Measurements from ENCODE around the gene EDARADD. TPM values are rescaled to one million over a fixed set of nuclear protein-coding genes. Genes with fewer than 3 reads are reported as not detected.

The EDARADD gene
- total and polyA plus RNA-seq, 4 donors = 0.13 to 0.67 (median 0.26) TPM

GRCh38 chr1:236520445-236521005, 126.4 kb downstream of the EDARADD start:
- Histone ChIP-seq H3K4me1 (ENCODE audit: control insufficient read depth in 4 of 4, insufficient read depth in 4 of 4, low read length in 3 of 4) (peaks cover 1 to 40% (median 34%) of the 10 kb centered on the region in 4 donors), H3K9ac (ENCODE audit: low read depth in 1 of 2, low read length in 2 of 2) (no peak overlapping the region), H3K36me3 (ENCODE audit: control insufficient read depth in 4 of 4, insufficient read depth in 3 of 4, low read depth in 1 of 4, low read length in 3 of 4) (no peaks in the 10 kb centered on the region), H3K4me3 (ENCODE audit: low read depth in 1 of 3, low read length in 3 of 3) (no peak overlapping the region), H3K27ac (ENCODE audit: low read depth in 1 of 2, low read length in 2 of 2) (no peak overlapping the region), H3K27me3 (ENCODE audit: control insufficient read depth in 4 of 4, insufficient read depth in 4 of 4, low read length in 3 of 4) (no peaks in the 10 kb centered on the region), H3K9me3 (ENCODE audit: control insufficient read depth in 4 of 4, low read length in 3 of 4) (no peaks in the 10 kb centered on the region)
- TF ChIP-seq RAD21 (IDR thresholded peaks at IDR 0.05) (no peak), FOXA2 (IDR thresholded peaks at IDR 0.05) (no peak), HNF4A (conservative IDR thresholded peaks at IDR 0.05) (no peak), ATF3 (IDR thresholded peaks at IDR 0.05) (no peak), EGR1 (IDR thresholded peaks at IDR 0.05; ENCODE audit: low read depth in 2 of 2) (no peak), SP1 (IDR thresholded peaks at IDR 0.05) (no peak), HNF4G (IDR thresholded peaks at IDR 0.05) (no peak), FOXA1 (IDR thresholded peaks at IDR 0.05) (no peak), RXRA (IDR thresholded peaks at IDR 0.05) (no peak), YY1 (IDR thresholded peaks at IDR 0.05) (no peak), GABPA (IDR thresholded peaks at IDR 0.05 in 1 of 2, conservative IDR thresholded peaks at IDR 0.05 in 1 of 2) (no peak), NR2F2 (IDR thresholded peaks at IDR 0.05) (no peak), JUND (IDR thresholded peaks at IDR 0.05) (no peak), MAX (IDR thresholded peaks at IDR 0.05) (no peak), TAF1 (conservative IDR thresholded peaks at IDR 0.05) (no peak)
- TF ChIP-seq, protein P1, sequence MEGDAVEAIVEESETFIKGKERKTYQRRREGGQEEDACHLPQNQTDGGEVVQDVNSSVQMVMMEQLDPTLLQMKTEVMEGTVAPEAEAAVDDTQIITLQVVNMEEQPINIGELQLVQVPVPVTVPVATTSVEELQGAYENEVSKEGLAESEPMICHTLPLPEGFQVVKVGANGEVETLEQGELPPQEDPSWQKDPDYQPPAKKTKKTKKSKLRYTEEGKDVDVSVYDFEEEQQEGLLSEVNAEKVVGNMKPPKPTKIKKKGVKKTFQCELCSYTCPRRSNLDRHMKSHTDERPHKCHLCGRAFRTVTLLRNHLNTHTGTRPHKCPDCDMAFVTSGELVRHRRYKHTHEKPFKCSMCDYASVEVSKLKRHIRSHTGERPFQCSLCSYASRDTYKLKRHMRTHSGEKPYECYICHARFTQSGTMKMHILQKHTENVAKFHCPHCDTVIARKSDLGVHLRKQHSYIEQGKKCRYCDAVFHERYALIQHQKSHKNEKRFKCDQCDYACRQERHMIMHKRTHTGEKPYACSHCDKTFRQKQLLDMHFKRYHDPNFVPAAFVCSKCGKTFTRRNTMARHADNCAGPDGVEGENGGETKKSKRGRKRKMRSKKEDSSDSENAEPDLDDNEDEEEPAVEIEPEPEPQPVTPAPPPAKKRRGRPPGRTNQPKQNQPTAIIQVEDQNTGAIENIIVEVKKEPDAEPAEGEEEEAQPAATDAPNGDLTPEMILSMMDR (IDR thresholded peaks at IDR 0.05; ENCODE audit: low read depth, low read length, missing input control) = no peak
- TF ChIP-seq, protein P2, sequence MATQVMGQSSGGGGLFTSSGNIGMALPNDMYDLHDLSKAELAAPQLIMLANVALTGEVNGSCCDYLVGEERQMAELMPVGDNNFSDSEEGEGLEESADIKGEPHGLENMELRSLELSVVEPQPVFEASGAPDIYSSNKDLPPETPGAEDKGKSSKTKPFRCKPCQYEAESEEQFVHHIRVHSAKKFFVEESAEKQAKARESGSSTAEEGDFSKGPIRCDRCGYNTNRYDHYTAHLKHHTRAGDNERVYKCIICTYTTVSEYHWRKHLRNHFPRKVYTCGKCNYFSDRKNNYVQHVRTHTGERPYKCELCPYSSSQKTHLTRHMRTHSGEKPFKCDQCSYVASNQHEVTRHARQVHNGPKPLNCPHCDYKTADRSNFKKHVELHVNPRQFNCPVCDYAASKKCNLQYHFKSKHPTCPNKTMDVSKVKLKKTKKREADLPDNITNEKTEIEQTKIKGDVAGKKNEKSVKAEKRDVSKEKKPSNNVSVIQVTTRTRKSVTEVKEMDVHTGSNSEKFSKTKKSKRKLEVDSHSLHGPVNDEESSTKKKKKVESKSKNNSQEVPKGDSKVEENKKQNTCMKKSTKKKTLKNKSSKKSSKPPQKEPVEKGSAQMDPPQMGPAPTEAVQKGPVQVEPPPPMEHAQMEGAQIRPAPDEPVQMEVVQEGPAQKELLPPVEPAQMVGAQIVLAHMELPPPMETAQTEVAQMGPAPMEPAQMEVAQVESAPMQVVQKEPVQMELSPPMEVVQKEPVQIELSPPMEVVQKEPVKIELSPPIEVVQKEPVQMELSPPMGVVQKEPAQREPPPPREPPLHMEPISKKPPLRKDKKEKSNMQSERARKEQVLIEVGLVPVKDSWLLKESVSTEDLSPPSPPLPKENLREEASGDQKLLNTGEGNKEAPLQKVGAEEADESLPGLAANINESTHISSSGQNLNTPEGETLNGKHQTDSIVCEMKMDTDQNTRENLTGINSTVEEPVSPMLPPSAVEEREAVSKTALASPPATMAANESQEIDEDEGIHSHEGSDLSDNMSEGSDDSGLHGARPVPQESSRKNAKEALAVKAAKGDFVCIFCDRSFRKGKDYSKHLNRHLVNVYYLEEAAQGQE (IDR thresholded peaks at IDR 0.05) = no peak
- DNase-seq (ENCODE audit: low spot score) = no peak
- 72% methylated on average over 4 of the region's 4 CpGs for WGBS

GRCh38 chr1:236522937-236523703, 129.0 kb downstream of the EDARADD start:
- DNase-seq (ENCODE audit: low spot score) = no peak
- WGBS = 8% methylated on average over 26 of the region's 26 CpGs
- Histone ChIP-seq H3K4me3 (ENCODE audit: low read depth in 1 of 3, low read length in 3 of 3) (peak overlapping the region; percentile 83 to 99 (median 87)), H3K27me3 (ENCODE audit: control insufficient read depth in 4 of 4, insufficient read depth in 4 of 4, low read length in 3 of 4) (no peaks in the 10 kb centered on the region), H3K36me3 (ENCODE audit: control insufficient read depth in 4 of 4, insufficient read depth in 3 of 4, low read depth in 1 of 4, low read length in 3 of 4) (peaks cover 4 to 16% (median 13%) of the 10 kb centered on the region in 4 donors), H3K9me3 (ENCODE audit: control insufficient read depth in 4 of 4, low read length in 3 of 4) (no peaks in the 10 kb centered on the region), H3K4me1 (ENCODE audit: control insufficient read depth in 4 of 4, insufficient read depth in 4 of 4, low read length in 3 of 4) (peaks cover 1 to 20% (median 16%) of the 10 kb centered on the region in 4 donors), H3K27ac (ENCODE audit: low read depth in 1 of 2, low read length in 2 of 2) (peak overlapping the region; percentile 98 to 100), H3K9ac (ENCODE audit: low read depth in 1 of 2, low read length in 2 of 2) (peak overlapping the region in 1 of 2 donors; percentile 97)
- TF ChIP-seq JUND (IDR thresholded peaks at IDR 0.05) = peak in 1 of 2 donors; percentile 45
- peak in 1 of 2 donors; percentile 68 for TF ChIP-seq HNF4A (conservative IDR thresholded peaks at IDR 0.05)
- TF ChIP-seq TAF1 (conservative IDR thresholded peaks at IDR 0.05) = no peak
- TF ChIP-seq NR2F2 (IDR thresholded peaks at IDR 0.05) = peak; percentile 34
- peak in 1 of 2 donors; percentile 63 for TF ChIP-seq RXRA (IDR thresholded peaks at IDR 0.05)
- TF ChIP-seq GABPA (IDR thresholded peaks at IDR 0.05 in 1 of 2, conservative IDR thresholded peaks at IDR 0.05 in 1 of 2) = no peak
- TF ChIP-seq FOXA1 (IDR thresholded peaks at IDR 0.05) = no peak
- no peak for TF ChIP-seq HNF4G (IDR thresholded peaks at IDR 0.05)
- peak; percentile 49 for TF ChIP-seq FOXA2 (IDR thresholded peaks at IDR 0.05)
- TF ChIP-seq, protein P2 (IDR thresholded peaks at IDR 0.05) = peak; percentile 94
- TF ChIP-seq YY1 (IDR thresholded peaks at IDR 0.05) = peak; percentile 71
- TF ChIP-seq, protein P1 (IDR thresholded peaks at IDR 0.05; ENCODE audit: low read depth, low read length, missing input control) = no peak

All from liver (tissue), 9 donors.